Stimulated activated CD8-positive, alpha-beta memory T cell treated with anti-CD3 and anti-CD28 coated beads, Interleukin-2, amount 100 ng/mL, for 1 hour (primary cell): ENCODE results near the gene ELP4.

Experiments used
- DNase-seq, 2 donors: peaks; one replicate each; pipeline ENCODE4 v3.0.0-alpha.2; 2020; ENCODE audit warnings: low read depth in 2 of 2

The ELP4 gene

DNA sequence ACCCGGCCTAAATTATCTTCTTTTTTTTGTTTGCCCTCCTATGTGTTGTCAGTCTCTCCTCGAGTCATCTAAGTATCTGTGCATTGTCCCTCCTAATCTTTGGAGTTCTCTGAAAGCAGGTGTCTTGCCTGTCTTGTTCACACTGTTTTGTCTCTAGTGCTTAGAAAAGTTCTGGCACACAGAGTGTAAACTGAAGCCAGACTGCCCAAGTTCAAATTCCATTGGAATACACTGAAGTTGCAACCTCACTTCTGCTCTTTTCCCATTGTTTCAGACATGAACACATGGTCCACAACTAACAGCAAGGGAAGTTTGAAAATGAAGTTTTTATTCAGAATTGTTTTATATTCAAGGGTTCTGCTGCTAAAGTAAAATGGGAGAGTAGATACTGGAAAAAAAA, 262.8 kb downstream of the ELP4 start:
- DNase-seq, result no peak

GRCh38 chr11:31779374-31779791, 269.8 kb downstream of the ELP4 start:
- no peak for DNase-seq

DNA sequence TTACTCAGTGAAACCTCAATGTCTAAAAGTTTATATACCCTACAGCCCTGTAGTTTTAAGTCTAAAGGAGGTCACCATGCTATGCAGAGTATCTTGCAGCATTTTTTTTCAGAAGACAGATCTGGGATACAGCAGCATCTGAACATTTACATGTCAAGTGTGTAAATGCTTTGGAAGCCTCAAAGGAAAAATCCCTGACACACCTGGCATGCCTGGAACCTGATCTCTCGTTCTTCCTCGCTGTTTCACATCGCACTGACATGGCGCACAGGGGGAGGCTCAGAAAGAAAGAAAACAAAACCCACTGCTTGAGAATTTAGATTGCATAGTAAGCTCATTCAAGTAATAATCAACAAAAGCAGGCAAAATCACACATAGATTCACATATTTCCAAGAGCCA, 270.5 kb downstream of the ELP4 start:
- no peak for DNase-seq

DNA sequence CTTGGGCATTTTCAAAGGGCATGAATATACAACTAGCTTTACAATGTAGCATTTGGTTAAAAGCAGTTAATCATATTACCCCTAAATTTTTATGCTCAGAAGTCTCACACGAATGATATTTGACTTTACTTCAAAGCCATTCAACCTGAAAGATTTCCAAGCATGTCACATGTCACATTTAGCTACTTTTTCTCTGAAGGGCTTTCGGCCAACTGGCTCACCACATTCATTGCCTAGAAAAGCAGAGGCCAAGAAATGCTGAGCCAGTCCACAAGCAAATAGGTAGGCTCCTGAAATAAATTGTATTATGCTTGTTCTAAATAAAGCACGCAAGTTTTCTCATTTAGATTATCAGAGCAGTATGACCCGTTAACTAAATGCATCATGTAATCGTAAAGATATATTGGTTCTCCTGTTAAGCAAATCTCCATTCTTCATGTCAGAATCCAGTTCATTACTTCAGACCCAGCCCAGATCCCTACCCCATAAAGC, 271.0 kb downstream of the ELP4 start:
- no peak for DNase-seq

DNA sequence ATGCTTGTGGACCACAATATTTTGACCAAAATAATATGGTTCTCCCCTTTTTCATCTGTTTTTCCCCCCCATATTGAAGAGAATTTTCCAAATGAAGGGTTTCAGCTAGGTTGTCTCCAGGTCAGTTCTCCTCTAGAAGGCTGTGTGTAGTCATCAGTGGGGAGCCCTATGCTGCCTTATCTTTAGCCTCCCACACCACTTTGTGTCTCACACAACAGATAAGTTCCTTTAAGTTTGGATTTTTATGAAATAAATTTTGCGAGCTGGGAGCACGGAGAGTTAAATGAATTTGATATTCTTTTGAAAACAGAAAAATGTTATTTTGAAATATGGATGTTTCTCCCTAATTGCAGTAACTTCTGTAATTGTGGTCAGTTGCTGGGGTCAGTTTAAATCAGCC, 272.7 kb downstream of the ELP4 start:
- DNase-seq, result no peak

- no peak for DNase-seq
Observed at GRCh38 chr11:31783252-31783651, 273.7 kb downstream of the ELP4 start.

- no peak for DNase-seq
Observed at GRCh38 chr11:31784611-31785010, 275.0 kb downstream of the ELP4 start.

- DNase-seq, result no peak
Observed at GRCh38 chr11:31786996-31787685, 277.6 kb downstream of the ELP4 start.

GRCh38 chr11:31788085-31788484, 278.5 kb downstream of the ELP4 start:
- no peak for DNase-seq

GRCh38 chr11:31790649-31791048, 281.1 kb downstream of the ELP4 start:
- DNase-seq, result no peak

- no peak for DNase-seq
Observed at GRCh38 chr11:31792036-31792435, 282.5 kb downstream of the ELP4 start.

GRCh38 chr11:31792456-31792855, 282.9 kb downstream of the ELP4 start:
- no peak for DNase-seq

GRCh38 chr11:31793264-31793663, 283.7 kb downstream of the ELP4 start:
- no peak for DNase-seq

DNA sequence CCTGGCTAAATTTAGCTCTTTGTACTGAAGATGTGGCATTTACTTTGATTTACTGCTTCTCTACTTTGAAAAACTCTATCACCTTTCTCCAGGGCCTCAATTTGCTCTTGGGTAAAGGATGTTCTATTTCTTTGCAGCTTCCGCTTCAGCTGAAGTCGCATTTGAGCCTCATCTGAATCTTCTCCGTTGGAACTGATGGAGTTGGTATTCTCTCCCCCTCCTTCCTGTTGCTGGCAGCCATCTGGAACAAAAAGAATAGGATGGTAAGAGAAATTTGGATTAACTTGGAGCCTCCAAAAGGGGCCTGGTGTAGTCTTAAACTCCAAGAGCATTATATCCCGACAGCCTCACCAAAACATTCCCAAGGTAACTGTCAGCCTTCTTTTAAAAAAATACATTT, 285.0 kb downstream of the ELP4 start:
- DNase-seq, result no peak

DNA sequence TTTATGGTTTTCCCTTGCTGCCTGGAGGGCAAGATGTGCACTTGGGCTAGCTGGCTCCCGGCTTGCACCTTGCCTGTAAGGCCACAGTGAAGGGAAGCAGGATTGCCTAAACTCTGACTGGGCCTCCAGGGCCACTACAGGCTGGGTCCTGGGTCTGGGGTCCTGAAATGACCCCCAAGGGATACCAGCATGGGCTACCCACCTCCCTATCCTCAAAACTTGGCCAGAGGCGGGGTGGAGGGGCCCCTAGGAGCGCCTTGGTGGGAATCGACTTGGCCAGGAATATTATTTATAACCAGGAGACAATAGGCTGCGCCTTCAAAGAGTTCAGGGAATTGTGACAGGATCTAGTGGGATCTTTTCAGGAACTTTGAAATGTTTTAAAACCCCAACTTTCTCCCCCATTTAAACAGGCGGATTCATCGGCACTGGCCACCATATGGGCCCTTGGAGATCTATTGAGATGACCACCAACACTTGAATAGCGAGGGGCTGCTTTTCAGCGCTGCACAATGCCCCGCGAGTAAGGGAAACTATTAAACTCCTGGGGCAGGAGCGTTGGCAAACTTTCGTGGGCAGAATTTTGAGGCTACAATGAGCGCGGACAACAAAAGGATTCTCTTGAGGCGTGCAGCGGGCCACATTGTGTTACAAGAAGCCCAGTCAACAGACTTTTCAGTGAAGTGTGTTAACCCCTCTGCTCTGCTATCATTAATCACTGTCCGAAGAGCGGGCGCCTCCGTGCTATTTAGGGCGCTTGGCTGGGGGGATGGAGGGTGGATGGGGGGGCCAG, 286.3 kb downstream of the ELP4 start:
- no peak for DNase-seq

DNA sequence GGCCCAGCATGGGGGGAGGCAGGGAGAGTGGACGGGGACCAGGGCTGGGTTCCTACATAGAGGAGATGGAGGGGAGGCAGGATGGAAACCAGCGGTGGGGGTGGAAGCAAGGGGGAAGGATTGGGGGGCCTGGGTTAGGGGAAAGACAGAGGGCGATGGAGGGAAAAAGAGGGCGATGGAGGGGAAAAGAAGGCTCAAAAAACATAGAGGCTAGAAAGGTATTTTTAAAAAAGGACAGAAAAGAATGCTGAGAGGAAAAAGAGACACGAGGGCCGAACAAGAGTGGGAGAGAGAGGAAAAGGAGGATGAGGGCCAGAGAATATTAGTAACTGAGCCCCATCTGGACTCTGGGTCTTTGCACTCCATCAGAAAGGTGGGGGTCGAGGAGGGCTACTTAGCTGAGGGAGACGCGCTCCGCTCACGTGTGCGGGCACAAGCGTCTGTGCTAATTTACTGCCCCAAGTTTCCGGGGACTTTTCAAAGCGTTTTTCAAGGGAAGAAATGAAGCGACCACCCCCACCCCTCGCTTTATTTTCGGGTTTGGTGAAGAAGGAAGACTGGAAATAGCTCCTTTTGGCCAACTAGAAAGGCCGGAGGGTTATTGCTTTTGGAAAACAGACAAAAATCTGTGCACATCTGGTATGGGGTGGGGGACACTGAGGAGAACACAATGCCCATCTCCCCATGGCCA, 287.1 kb downstream of the ELP4 start:
- DNase-seq, result no peak

DNA sequence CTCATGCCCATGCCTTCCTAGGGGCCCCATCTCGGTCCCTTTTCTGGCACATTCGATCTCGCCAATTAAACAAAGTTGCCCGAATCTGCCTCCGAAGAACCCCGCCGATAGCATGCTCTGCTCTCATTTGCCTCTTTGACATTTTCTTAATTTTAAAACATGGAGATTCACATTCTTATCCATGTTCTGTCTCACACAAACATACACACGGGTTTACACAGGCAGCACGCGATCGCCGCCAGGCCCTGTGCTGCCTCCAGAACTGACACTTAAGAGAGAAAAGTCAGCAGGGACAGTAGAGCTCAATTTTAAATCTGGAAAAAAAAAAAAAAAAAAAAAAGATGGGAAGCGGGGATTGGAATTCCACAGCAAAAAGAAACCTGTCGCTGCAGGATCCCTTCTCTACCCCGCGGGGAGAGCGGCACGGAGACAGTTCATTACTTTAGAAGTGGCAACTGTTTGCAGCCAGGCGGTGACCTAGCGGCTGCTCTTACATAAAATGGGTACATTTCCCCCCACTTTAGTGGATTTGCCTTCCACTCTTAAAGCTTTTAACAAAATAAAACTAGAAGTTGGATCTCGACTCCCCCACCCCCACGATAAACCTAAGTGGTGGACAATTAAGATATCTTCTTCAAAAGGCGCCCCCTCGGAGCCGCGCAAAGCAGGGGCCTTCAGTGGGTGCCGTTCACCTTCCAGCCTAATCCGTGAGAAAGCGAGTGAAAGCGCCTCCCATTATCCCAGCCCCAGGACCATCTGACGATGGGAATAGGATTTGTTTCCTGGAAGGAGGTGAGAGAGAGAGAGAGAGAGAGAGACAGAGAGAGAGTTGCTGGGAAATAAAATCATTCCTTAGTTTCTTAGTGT, 287.9 kb downstream of the ELP4 start:
- no peak for DNase-seq

- DNase-seq, result no peak
Observed at GRCh38 chr11:31798057-31798553, 288.5 kb downstream of the ELP4 start.

GRCh38 chr11:31798554-31799434, 289.2 kb downstream of the ELP4 start:
- DNase-seq, result no peak
